ENCODE measurements around the gene GLIPR1L1. TPM values are rescaled to one million over a fixed set of nuclear protein-coding genes. Genes with fewer than 3 reads are reported as not detected.

The GLIPR1L1 gene
- total RNA-seq, 2 experiments from 2014 or later = not detected

Other genes with a start within 250 kb of the GLIPR1L1 start
- gene KCNC2, start 124.8 kb upstream of the GLIPR1L1 start, total RNA-seq = not detected
- 1 to 10 TPM; 6.3 to 9.3 TPM for gene CAPS2, start 4.3 kb upstream of the GLIPR1L1 start, total RNA-seq
- gene GLIPR1L2, start 56.4 kb downstream of the GLIPR1L1 start, total RNA-seq = not detected
- gene GLIPR1, start 146.1 kb downstream of the GLIPR1L1 start, total RNA-seq = 10 to 100 TPM; 55.3 to 74.8 TPM
- gene KRR1, start 176.9 kb downstream of the GLIPR1L1 start, total RNA-seq = 10 to 100 TPM; 68.5 to 97.7 TPM

Data from activated CD8-positive, alpha-beta memory T cell treated with anti-CD3 and anti-CD28 coated beads, Interleukin-2, amount 10 ng/mL, durations not matched to agents 7 days and 5 days (primary cell).